PFSK-1 (cell line): ENCODE data around the gene G3BP1.

ENCODE experiments used
- FOXP2 ChIP-seq: optimal IDR thresholded peaks from 2 replicates; pipeline ENCODE3; 2011; ENCODE audit warnings: borderline replicate concordance, control low read depth, inconsistent platforms; ENCODE audit not compliant: insufficient read depth; ENCODE audit errors: extremely low read length, extremely low read depth
- POLR2AphosphoS5 ChIP-seq: IDR thresholded peaks from 2 replicates; pipeline ENCODE4 v1.6.1; 2012; ENCODE audit warnings: low read depth, mild to moderate bottlenecking, control low read depth, low read length, moderate library complexity
- SIN3A ChIP-seq: IDR thresholded peaks from 2 replicates; pipeline ENCODE4 v1.6.1; 2012; ENCODE audit warnings: mild to moderate bottlenecking, low read length, moderate library complexity, borderline replicate concordance; ENCODE audit not compliant: insufficient read depth
- TAF1 ChIP-seq: IDR thresholded peaks from 2 replicates; pipeline ENCODE4 v1.6.1; 2012; ENCODE audit warnings: low read length, control low read depth, borderline replicate concordance; ENCODE audit not compliant: insufficient read depth
- TF ChIP-seq, protein P1 (sequence below), 2 experiments: IDR thresholded peaks; 2 replicates each; pipeline versions ENCODE4 v1.6.1 to v1.8.0; 2011 to 2012; ENCODE audit warnings: low read depth in 2 of 2, low read length in 2 of 2, control low read depth in 1 of 2, inconsistent platforms in 1 of 2, mild to moderate bottlenecking in 1 of 2, moderate library complexity in 1 of 2; ENCODE audit not compliant: insufficient read depth in 1 of 2

G3BP1 gene

GRCh38 chr5:151856861-151857260 lies 85.1 kb downstream of the G3BP1 start:
- TF ChIP-seq, protein P1, sequence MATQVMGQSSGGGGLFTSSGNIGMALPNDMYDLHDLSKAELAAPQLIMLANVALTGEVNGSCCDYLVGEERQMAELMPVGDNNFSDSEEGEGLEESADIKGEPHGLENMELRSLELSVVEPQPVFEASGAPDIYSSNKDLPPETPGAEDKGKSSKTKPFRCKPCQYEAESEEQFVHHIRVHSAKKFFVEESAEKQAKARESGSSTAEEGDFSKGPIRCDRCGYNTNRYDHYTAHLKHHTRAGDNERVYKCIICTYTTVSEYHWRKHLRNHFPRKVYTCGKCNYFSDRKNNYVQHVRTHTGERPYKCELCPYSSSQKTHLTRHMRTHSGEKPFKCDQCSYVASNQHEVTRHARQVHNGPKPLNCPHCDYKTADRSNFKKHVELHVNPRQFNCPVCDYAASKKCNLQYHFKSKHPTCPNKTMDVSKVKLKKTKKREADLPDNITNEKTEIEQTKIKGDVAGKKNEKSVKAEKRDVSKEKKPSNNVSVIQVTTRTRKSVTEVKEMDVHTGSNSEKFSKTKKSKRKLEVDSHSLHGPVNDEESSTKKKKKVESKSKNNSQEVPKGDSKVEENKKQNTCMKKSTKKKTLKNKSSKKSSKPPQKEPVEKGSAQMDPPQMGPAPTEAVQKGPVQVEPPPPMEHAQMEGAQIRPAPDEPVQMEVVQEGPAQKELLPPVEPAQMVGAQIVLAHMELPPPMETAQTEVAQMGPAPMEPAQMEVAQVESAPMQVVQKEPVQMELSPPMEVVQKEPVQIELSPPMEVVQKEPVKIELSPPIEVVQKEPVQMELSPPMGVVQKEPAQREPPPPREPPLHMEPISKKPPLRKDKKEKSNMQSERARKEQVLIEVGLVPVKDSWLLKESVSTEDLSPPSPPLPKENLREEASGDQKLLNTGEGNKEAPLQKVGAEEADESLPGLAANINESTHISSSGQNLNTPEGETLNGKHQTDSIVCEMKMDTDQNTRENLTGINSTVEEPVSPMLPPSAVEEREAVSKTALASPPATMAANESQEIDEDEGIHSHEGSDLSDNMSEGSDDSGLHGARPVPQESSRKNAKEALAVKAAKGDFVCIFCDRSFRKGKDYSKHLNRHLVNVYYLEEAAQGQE (IDR thresholded peaks at IDR 0.05; ENCODE audit: insufficient read depth in 1 of 2, low read depth in 2 of 2, low read length in 2 of 2), result no peak
- TF ChIP-seq POLR2AphosphoS5 (no peak), SIN3A (no peak), TAF1 (no peak), FOXP2 (no peak)
